Activated T-cell treated with anti-CD3 and anti-CD28 coated beads for 48 hours (primary cell): ENCODE results near the gene C1orf185.
A peak's percentile ranks its signal among the peaks of the same experiment; 100 is the strongest.
"Not testable (repeated sequence)": the region's sequence is repeated elsewhere in the genome, so short reads cannot be mapped to it uniquely, and the experiment has no call there.

Experiments used
- DNase-seq: peaks from one replicate; pipeline ENCODE4 v3.0.0-alpha.2; 2020; ENCODE audit warnings: low read depth

Gene C1orf185

DNA sequence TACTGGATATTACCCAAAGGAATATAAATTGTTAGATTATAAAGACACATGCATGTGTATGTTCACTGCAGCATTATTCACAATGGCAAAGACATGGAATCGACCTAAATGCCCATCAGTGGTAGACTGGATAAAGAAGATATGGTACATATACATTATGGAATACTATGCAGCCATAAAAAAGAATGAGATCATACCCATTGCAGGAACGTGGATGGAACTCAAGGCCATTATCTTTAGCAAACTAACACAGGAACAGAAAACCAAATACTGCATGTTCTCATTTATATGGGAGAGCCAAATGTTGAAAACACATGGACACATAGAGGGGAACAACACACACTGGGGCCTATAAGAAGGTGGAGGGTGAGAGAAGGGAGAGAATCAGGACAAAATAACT is 35.7 kb downstream of the C1orf185 start:
- DNase-seq = not testable (repeated sequence)

GRCh38 chr1:51139474-51139873 is 37.4 kb downstream of the C1orf185 start:
- DNase-seq = no peak

DNA sequence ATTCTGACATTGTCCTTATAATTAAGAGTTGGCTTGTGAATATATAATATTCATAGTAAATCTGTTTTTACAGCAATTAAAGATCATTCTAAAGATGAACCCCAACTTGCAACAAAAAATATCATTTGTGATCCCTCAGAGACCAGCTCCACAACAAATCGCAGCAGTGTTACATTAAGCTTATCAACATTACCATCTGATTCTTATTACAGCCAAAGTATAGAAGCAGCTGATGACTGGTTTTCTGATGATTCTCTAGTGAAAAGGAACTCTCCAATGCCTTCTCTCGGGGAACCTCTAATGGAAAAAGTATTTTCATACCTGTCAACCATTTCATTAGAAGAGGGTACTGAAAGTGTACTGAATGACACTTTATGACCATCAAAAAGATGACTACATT is 45.4 kb downstream of the C1orf185 start:
- no peak for DNase-seq

DNA sequence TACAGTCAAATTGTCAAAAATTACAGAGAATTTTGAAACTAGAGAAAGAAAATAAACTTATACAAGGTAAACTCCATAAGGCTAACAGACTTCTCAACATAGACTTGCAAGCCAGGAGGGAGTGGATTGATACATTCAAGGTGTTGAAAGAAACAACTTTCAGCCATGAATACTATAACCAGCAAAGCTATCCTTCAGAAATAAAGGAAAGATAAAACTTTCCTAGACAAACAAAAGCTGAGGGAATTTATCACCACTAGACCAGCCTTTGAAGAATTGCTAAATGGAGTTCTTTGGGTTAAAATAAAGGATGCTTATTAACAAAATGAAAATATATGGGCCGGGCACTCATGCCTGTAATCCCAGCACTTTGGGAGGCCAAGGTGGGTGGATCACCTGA is 52.7 kb downstream of the C1orf185 start:
- DNase-seq = no peak

DNA sequence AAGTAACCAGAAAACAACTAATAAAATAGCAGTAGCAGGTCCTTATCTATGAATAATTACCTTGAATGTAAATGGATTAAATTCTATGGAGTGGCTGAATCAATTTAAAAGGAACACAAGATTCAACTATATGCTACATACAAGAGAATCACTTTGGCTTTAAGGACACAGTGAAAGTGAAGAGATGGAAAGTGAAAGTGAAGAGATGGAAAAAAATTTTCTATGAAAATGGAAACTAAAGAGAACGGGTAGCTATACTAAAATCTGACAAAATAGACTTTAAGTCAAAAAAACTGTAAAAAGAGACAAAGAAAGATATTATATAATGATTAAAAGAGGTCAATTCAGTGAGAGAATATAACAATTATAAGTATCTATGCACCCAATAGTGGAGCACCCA is 54.7 kb downstream of the C1orf185 start:
- DNase-seq = no peak

- DNase-seq = no peak
These were observed 55.4 kb downstream of the C1orf185 start for GRCh38 chr1:51157395-51157794.

DNA sequence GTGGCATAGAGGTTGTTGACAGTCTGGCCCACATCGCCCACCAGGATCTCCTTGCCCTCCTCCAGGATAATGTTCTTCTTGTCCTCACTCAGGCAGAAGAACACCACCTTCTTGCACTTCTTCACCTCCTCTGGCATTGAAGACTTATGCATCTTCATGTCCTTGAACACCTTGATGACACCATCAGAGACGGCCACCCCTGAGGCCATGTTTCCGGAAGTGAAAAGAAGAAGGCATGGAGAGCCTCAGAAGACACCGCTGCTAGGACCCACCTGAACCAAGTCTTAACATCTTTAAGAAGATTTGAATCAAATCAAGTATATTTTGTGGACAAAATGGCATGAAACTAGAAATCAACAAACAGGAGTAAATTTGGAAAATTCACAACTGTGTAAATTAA is 56.2 kb downstream of the C1orf185 start:
- no peak for DNase-seq

- not testable (repeated sequence) for DNase-seq
These were observed 60.5 kb downstream of the C1orf185 start for GRCh38 chr1:51162560-51162959.

- no peak for DNase-seq
These were observed 63.5 kb downstream of the C1orf185 start for GRCh38 chr1:51165540-51165939.

- no peak for DNase-seq
These were observed 66.3 kb downstream of the C1orf185 start for GRCh38 chr1:51168266-51168845.

DNA sequence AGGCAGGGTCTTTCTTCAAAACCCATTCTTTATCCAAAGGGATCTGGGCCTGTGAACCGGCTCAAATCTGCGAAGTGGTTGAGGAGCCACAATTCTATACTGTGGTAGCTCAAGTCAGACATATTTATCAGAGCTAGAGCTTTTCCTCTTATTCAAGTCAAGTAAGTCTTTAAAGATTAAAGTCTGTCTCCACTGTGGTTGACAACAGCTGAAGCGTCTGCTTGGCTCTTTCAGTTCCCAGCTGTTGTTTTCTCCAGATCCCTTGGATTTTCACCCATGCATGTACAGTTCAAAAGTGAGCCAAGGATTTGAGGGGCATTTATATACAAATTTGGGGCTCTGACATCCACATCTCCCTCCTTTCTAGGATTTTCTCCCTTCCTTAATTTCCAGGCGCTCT is 66.9 kb downstream of the C1orf185 start:
- no peak for DNase-seq

DNA sequence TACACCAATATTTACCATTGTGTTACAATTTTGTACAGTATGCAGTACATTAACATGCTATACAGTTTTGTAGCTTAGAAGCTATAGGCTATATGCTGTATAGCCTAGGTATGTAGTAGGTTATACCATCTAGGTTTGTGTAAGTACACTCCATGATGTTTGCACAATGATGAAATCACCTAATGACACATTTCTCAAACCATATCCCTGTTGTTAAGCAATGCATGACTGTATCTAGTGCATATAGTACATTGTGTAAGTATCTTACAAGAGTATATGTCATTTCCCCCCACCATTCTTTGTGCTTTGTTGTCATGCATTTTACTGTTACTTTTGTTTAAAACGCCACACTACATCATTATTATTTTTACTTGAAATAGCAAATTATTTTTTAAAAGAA is 68.3 kb downstream of the C1orf185 start:
- DNase-seq = no peak

DNA sequence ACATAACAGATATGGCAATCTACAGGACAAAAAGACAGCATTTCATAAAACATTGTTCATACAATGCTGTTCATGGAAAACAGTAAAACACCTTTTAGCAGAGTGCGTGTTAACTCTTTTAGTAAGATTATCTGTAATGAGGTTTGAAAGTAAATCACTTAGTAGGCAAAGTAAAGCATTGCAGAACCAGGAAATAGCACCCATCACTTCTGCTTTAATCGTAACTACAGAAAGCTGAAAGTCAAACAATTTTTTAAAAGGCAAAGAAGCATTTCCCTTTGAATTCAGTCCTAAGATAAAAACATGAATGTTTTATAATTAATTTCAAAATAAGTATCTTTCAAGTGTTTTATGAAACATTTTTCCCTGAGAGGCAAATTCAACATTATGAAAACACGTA is 70.8 kb downstream of the C1orf185 start:
- DNase-seq = no peak

GRCh38 chr1:51175278-51175677 is 73.2 kb downstream of the C1orf185 start:
- no peak for DNase-seq

DNA sequence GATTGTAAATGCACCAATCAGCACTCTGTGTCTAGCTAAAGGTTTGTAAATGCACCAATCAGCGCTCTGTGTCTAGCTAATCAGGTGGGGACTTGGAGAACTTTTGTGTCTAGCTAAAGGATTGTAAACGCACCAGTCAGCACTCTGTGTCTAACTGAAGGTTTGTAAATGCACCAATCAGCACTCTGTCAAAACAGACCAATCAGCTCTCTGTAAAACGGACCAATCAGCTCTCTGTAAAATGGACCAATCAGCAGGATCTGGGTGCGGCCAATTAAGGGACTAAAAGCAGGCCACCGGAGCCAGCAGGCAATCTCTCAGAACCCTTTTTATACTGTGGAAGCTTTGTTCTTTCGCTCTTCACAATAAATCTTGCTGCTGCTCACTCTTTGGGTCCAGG is 76.0 kb downstream of the C1orf185 start:
- not testable (repeated sequence) for DNase-seq

GRCh38 chr1:51188230-51188629 is 86.2 kb downstream of the C1orf185 start:
- DNase-seq = no peak

DNA sequence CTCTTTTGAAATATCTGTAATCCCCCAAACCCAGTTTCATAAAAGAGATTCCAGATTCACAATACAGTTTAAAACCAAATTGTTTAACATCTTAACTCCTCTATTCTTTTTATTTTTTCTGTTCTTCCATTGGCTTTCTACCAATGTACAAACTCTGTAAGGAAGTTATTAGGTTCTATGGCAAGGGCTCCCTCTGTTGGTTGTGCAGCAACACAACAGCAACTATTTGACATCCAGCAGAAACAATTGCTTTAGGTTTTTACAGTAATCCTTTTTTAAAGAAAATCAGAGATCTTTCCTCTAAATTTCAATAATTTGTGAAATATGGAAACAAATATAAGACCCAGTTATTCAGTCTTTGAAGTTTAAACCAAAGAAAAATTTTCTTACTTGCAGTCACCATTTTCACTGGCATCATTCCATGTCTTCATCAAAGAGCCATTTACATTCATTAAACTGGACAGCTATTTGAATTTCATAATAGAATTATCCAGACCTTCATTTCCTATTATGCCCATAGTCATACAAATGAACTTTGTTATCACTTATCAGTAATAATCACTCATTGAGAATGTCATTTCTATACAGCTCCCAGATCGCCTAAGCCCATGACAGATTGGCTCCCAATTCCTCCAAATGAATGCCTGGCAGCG is 87.5 kb downstream of the C1orf185 start:
- DNase-seq = no peak

- DNase-seq = no peak
These were observed 88.9 kb downstream of the C1orf185 start for GRCh38 chr1:51190961-51191360.

GRCh38 chr1:51192213-51192843 is 90.3 kb downstream of the C1orf185 start:
- peak; percentile 43 for DNase-seq

DNA sequence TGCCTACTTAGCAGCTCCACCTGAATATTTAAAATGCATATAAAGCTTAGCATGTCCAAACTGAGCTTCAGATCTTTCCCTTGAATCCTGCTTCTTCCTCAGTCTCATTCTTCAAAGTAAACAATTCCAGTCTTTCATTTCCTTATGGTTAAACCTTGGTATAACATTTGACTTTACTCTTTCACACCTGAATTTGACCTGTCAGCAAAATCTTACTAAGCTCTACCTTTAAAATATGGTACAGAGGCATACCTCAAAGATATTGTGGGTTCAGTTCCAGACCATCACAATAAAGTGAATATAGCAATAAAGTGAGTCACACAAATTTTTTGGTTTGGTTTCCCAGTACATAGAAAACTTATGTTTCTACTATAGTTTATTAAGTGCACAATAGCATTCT is 91.5 kb downstream of the C1orf185 start:
- no peak for DNase-seq
